Natural killer cell (primary cell): ENCODE results near the gene BCL2L15. TPM values are rescaled to one million over a fixed set of nuclear protein-coding genes. Genes with fewer than 3 reads are reported as not detected.
A peak's percentile ranks its signal among the peaks of the same experiment; 100 is the strongest.

Experiments used
- ATAC-seq, 3 donors: fragments of 150-1000 bp in 2 of 3; fragments of 200-7000 bp in 1 of 3; cut with Tn5 transposase; 1 replicate in 1 of 3; 2 replicates in 2 of 3; pipeline ENCODE4 v1.10.0; 2021; ENCODE audit warnings: mild to moderate bottlenecking in 2 of 3, moderate library complexity in 2 of 3
- DNase-seq, 2 donors: peaks; one replicate each; pipeline versions ENCODE4 v3.0.0 to v3.0.0-alpha.2; 2013 to 2021; ENCODE audit warnings: mixed read lengths in 1 of 2
- H3K27ac ChIP-seq: one replicate; pipeline ENCODE4 v1.5.1; 2013; ENCODE audit warnings: mild to moderate bottlenecking, low read length
- H3K27me3 ChIP-seq: one replicate; pipeline ENCODE4 v1.6.1; 2013; ENCODE audit warnings: low read length; ENCODE audit not compliant: control insufficient read depth, insufficient read depth
- H3K36me3 ChIP-seq: one replicate; pipeline ENCODE4 v1.6.1; 2013; ENCODE audit warnings: low read length; ENCODE audit not compliant: control insufficient read depth, insufficient read depth
- H3K4me1 ChIP-seq: one replicate; pipeline ENCODE4 v1.6.1; 2013; ENCODE audit warnings: low read length; ENCODE audit not compliant: control insufficient read depth, insufficient read depth
- H3K4me3 ChIP-seq: one replicate; pipeline ENCODE4 v1.5.1; 2013; ENCODE audit warnings: low read length
- H3K9me3 ChIP-seq: one replicate; pipeline ENCODE4 v1.6.1; 2013; ENCODE audit warnings: low read length; ENCODE audit not compliant: control insufficient read depth, insufficient read depth
- H3K27ac Mint-ChIP-seq, 2 donors: one replicate each; pipeline ENCODE4 v1.8.0; 2022; ENCODE audit warnings: mild to moderate bottlenecking in 2 of 2, mixed read lengths in 2 of 2, moderate library complexity in 1 of 2
- H3K27me3 Mint-ChIP-seq, 2 donors: one replicate each; pipeline ENCODE4 v1.8.0; 2022; ENCODE audit warnings: low read depth in 2 of 2, mixed read lengths in 2 of 2
- H3K36me3 Mint-ChIP-seq: one replicate; pipeline ENCODE4 v1.8.0; 2022; ENCODE audit warnings: mixed read lengths
- H3K4me1 Mint-ChIP-seq, 2 donors: one replicate each; pipeline ENCODE4 v1.8.0; 2022; ENCODE audit warnings: mixed read lengths in 2 of 2
- H3K4me3 Mint-ChIP-seq: one replicate; pipeline ENCODE4 v1.8.0; 2022; ENCODE audit warnings: mild to moderate bottlenecking, moderate library complexity, mixed read lengths
- H3K9me3 Mint-ChIP-seq, 2 donors: one replicate each; pipeline ENCODE4 v1.8.0; 2022; ENCODE audit warnings: mixed read lengths in 2 of 2
- CTCF ChIP-seq: fragments of 200-600 bp; IDR thresholded peaks from one replicate; pipeline ENCODE4 v1.8.0; 2022; ENCODE audit warnings: antibody characterized with exemption
- WGBS: methylation state at CpG from one replicate; pipeline ENCODE4 v1.1.7; 2013; ENCODE audit warnings: missing lambda C conversion rate; ENCODE audit not compliant: insufficient coverage; 5-methylcytosine and 5-hydroxymethylcytosine counted together
- intact Hi-C: fragments of 100-400 bp; cut with micrococcal nuclease; formaldehyde crosslinking; loops from one replicate; pipeline ENCODE4 v1.14.2; 2022
- total RNA-seq, 4 donors: library from RNA; stranded (reverse); fragments of 120-200 nt in 1 of 4; gene quantifications; one replicate each; pipeline versions ENCODE4 v1.2.3 to v1.2.4, GENCODE V29; 2013 to 2022

BCL2L15 gene
- total RNA-seq: 1 to 10 TPM in 2 of 3 donors, under 1 TPM in 1; 0.88 to 2.1 (median 1.5) TPM
- total RNA-seq (2013): 3.2 TPM

- no peak within 1 kb of the TSS for H3K27ac ChIP-seq
- no peak for DNase-seq
- peaks cover 4% of the 10 kb centered on the region for H3K36me3 ChIP-seq
- WGBS: 71% methylated on average over 4 of the region's 6 CpGs
- no peak for TF ChIP-seq CTCF
- Mint-ChIP-seq H3K27me3 (no peaks in the 10 kb centered on the region), H3K36me3 (no peaks in the 10 kb centered on the region), H3K4me3 (peak within 1 kb of the TSS; percentile 17), H3K9me3 (no peaks in the 10 kb centered on the region), H3K4me1 (peaks cover 6 to 14% of the 10 kb centered on the region in 2 donors), H3K27ac (no peak within 1 kb of the TSS)
- H3K4me3 ChIP-seq: no peak within 1 kb of the TSS
- no peaks in the 10 kb centered on the region for H3K27me3 ChIP-seq
- no peaks in the 10 kb centered on the region for H3K9me3 ChIP-seq
- H3K4me1 ChIP-seq: no peaks in the 10 kb centered on the region
- intact Hi-C loops: no loop called here
- no peak for ATAC-seq
Measured at GRCh38 chr1:113887402-113888175, at the start of gene BCL2L15. TSS of gene BCL2L15 (minus strand) at chr1:113887581. CDS start at chr1:113887375, 206 bp downstream.

- peaks cover 14% of the 10 kb centered on the region for H3K36me3 ChIP-seq
- H3K4me3 ChIP-seq: no peak overlapping the region
- H3K27ac ChIP-seq: peak overlapping the region; percentile 6
- peak overlapping the region; percentile 78 to 99 for H3K27ac Mint-ChIP-seq
- H3K9me3 Mint-ChIP-seq: no peaks in the 10 kb centered on the region
- 100% methylated on average over 1 of the region's 1 CpG for WGBS
- peaks cover 69% of the 10 kb centered on the region for H3K4me1 ChIP-seq
- no peaks in the 10 kb centered on the region for H3K9me3 ChIP-seq
- H3K27me3 ChIP-seq: no peaks in the 10 kb centered on the region
- no peak for TF ChIP-seq CTCF
- no peaks in the 10 kb centered on the region for H3K27me3 Mint-ChIP-seq
- H3K36me3 Mint-ChIP-seq: no peaks in the 10 kb centered on the region
- ATAC-seq (no peak), DNase-seq (peak in 1 of 2 donors; percentile 31)
- H3K4me3 Mint-ChIP-seq: peak overlapping the region; percentile 78
- intact Hi-C loops: no loop called here
- H3K4me1 Mint-ChIP-seq: peaks cover 75 to 83% of the 10 kb centered on the region in 2 donors
Measured at GRCh38 chr1:113937146-113937545, 49.8 kb upstream of the BCL2L15 start.

- H3K9me3 ChIP-seq: no peaks in the 10 kb centered on the region
- no peaks in the 10 kb centered on the region for H3K36me3 Mint-ChIP-seq
- H3K27ac Mint-ChIP-seq: peak overlapping the region; percentile 79 to 99
- no peaks in the 10 kb centered on the region for H3K9me3 Mint-ChIP-seq
- DNase-seq: peak in 1 of 2 donors; percentile 52
- H3K27ac ChIP-seq: peak overlapping the region; percentile 67
- H3K27me3 ChIP-seq: no peaks in the 10 kb centered on the region
- H3K4me1 ChIP-seq: peaks cover 63% of the 10 kb centered on the region
- TF ChIP-seq CTCF: no peak
- H3K36me3 ChIP-seq: peaks cover 6% of the 10 kb centered on the region
- ATAC-seq: peak; percentile 52 to 79 (median 69)
- no peak overlapping the region for H3K4me3 ChIP-seq
- WGBS: 0% methylated on average over 1 of the region's 1 CpG
- intact Hi-C loops: no loop called here
- no peaks in the 10 kb centered on the region for H3K27me3 Mint-ChIP-seq
- H3K4me3 Mint-ChIP-seq: peak overlapping the region; percentile 78
- peaks cover 82 to 90% of the 10 kb centered on the region in 2 donors for H3K4me1 Mint-ChIP-seq
Measured at GRCh38 chr1:113935970-113936369, 48.6 kb upstream of the BCL2L15 start.
